Umbilical cord (tissue), 2 donors: ENCODE results near the gene SYK. TPM values are rescaled to one million over a fixed set of nuclear protein-coding genes. Genes with fewer than 3 reads are reported as not detected.
"Not testable (repeated sequence)": the region's sequence is repeated elsewhere in the genome, so short reads cannot be mapped to it uniquely, and the experiment has no call there.

Source experiments
- DNase-seq: peaks from one replicate; pipeline ENCODE4 v3.0.0-alpha.2; 2015; ENCODE audit warnings: low spot score
- total RNA-seq: library from RNA; depleted of rRNA; stranded (reverse); fragments of >200 nt; gene quantifications from one replicate; pipeline ENCODE4 v1.2.3, GENCODE V29; 2014; ENCODE audit warnings: low replicate concordance; ENCODE audit not compliant: insufficient read depth

The SYK gene
- total RNA-seq, 1 donor from 2014 or later: 9.6 TPM

DNA sequence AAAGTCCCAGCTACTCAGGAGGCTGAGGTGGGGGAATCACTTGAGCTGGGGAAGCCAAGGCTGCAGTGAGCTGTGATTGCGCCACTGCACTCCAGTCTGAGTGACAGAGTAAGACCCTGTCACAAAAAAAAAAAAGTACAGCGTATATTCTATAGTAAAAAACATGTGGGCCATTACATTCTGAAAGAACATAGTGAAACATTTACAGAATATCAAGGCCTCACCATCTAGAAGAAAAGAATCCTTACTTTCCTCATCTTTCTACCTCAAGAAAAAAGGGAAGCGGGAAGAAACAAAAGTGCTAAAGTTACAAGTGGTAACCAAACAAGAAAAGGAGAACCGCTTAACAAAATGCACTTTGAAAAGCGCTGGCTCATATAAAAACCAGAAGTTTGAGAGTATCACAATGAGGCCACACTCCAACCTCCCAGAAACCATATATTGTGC, 5.7 kb upstream of the SYK start:
- peak; percentile 38 for DNase-seq

GRCh38 chr9:90799271-90799852, 2.3 kb upstream of the SYK start:
- no peak for DNase-seq

- no peak for DNase-seq
Observed at GRCh38 chr9:90801973-90802322, 329 bp downstream of the SYK start.

- no peak for DNase-seq
Observed at GRCh38 chr9:90802386-90802985, 867 bp downstream of the SYK start.

DNA sequence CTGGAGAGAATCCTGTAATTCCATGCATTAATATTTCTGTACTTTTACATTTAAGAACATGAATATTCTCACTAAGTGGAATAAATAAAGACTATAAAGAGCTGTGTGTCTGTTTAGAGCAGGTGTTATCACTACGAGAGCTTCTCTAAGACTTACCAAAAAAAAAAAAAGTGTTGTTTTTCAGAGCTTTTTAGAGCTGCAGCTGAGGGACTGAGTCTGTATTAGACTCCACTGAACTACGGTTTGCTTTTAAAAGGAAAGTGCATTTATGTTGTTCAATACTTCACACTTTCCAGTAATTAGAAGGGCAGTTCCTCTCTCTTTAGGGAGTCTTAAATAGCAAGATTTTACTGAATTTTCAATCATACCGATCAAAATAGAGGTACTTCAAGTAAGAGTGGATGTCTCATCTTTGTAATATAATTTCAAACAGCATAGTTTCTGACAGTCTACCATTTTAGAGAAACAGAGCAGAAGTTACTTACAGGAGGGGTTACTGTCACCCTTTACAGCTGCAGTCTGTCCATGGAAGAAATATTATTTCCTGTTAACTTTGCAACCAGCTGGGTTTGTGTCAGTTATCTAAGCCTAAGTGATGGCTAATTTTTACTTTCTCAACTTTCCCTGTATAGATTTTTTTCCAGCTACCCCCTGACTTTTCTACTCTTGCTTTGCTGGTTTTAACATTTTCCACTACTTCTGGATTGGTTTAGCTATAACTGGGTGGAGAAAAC, 2.4 kb downstream of the SYK start:
- no peak for DNase-seq

- no peak for DNase-seq
Observed at GRCh38 chr9:90805006-90805996, 3.7 kb downstream of the SYK start.

DNA sequence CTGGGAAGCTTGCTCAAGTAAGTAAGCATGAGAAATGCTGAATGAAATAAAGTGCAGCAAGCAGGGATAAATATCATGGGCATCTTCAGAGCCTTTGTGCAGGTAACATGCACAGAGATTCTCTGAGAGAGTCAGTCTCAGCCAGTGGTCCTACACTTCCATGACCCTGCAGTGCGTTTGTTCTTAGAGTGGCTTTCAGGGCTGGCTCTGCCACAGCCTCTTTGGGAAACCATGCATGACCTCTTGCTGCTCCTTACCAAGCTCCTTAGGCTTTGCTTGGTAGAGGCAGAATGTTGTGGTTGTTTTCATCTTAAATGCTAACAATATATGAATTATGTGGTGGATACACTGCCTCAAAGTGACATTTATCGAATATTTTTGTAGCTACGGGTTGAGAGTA, 5.4 kb downstream of the SYK start:
- no peak for DNase-seq

- no peak for DNase-seq
Observed at GRCh38 chr9:90808398-90808797, 6.8 kb downstream of the SYK start.

- peak; percentile 31 for DNase-seq
Observed at GRCh38 chr9:90808890-90809685, 7.5 kb downstream of the SYK start.

- no peak for DNase-seq
Observed at GRCh38 chr9:90810691-90811090, 9.1 kb downstream of the SYK start.

DNA sequence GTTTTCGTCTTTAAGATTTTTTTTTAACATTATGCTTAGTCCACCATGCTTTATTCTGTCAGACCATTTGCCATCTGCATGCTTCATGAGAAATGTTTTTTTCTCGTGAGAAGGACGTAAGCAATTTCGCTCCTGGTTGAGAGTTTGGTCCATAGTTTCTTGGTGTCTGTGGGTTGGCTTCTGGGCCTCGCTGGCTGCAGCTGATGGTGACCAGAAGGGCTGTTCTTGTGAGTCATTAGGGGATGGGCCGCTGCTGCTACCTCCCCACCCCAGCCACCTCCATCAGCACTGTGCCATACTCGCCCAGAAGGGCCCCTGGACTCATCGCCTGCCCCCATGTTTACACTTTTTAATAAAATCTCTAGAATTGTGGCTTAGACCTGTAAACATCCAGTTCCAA, 11.4 kb downstream of the SYK start:
- DNase-seq: no peak

GRCh38 chr9:90813523-90813922, 11.9 kb downstream of the SYK start:
- no peak for DNase-seq

- no peak for DNase-seq
Observed at GRCh38 chr9:90814355-90814754, 12.7 kb downstream of the SYK start.

- DNase-seq: peak; percentile 38
Observed at GRCh38 chr9:90815183-90815943, 13.7 kb downstream of the SYK start.

DNA sequence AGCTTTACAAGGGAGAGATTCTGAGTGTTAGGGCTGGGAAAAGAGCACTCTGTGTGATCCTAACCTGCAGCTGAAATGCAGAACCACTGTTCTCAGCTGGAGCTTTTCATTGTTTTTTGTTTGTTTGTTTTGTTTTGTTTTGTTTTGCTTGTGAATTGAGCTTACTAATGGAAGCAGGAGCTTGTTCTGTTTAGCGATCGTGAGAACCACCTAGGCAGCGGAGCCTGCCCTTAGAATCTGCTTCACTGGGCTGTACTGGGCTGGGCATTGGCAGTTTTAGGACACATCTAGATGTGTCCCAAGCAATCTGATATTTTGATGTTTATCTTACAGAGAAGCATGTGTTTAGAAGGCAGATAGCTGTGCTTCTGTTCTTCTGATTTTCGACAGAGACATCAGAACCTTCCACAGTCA, 14.3 kb downstream of the SYK start:
- no peak for DNase-seq

DNA sequence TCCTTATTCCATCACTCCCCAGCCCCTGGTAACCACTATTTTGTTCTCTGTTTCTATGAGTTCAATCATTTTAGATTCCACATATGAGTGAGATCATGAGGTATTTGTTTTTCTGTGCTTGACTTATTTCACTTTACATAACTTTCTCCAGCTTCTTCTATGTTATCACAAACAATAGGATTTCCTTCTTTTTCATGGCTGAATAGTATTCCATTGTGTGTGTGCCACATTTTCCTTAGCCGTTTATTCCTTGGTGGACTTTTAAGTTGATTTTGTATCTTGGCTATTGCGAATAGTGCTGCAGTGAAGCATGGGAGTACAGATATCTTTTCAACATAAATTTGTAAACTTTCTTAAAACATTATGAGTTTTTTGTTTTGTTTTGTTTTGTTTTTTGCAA, 15.1 kb downstream of the SYK start:
- DNase-seq: no peak

GRCh38 chr9:90818279-90818678, 16.7 kb downstream of the SYK start:
- DNase-seq: no peak

GRCh38 chr9:90820406-90820805, 18.8 kb downstream of the SYK start:
- not testable (repeated sequence) for DNase-seq

GRCh38 chr9:90821236-90821635, 19.6 kb downstream of the SYK start:
- DNase-seq: not testable (repeated sequence)

DNA sequence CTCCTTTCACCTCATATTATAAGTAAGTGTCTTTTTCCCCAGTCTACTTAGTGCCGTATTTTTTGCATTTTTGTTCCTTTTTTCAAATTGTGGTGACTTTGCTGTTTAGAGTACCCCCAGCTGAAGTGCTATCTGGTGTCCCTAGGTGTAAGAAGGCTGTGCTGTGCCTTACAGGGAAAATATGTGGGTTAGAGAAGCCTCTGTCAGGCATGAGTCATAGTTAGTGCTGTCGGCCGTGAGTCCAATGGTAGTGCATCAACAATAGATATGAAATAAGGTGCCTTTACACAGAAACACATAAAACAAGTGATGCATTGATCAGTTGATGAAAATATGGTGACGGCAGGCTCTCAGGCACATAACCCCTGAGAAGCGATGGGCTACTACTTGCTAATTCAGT, 20.1 kb downstream of the SYK start:
- DNase-seq: no peak
